ENCODE data around the gene ZKSCAN8. TPM values are rescaled to one million over a fixed set of nuclear protein-coding genes. Genes with fewer than 3 reads are reported as not detected.

ZKSCAN8 gene
- total and polyA plus RNA-seq, 2 donors (not counting 3 experiments of a cell fraction or from before 2014, with no cell fraction given) = 9.4 to 19.7 TPM

- Histone ChIP-seq H3K9me3 (replicated peaks; ENCODE audit: control insufficient read depth, insufficient read depth, low read length) (no peaks in the 10 kb centered on the region), H3K36me3 (ENCODE audit: control insufficient read depth in 2 of 2, extremely low read depth in 1 of 2, insufficient read depth in 2 of 2, low read length in 2 of 2) (peaks cover 8 to 9% of the 10 kb centered on the region in 2 experiments), H3K27ac (ENCODE audit: insufficient read depth, low read depth, low read length) (no peak overlapping the region), H3K4me2 (ENCODE audit: insufficient read depth, low read length) (no peak overlapping the region), H3K9ac (replicated peaks; ENCODE audit: extremely low read depth, insufficient read depth, low read length) (no peak overlapping the region), H3K27me3 (ENCODE audit: control insufficient read depth in 2 of 2, insufficient read depth in 2 of 2, low read length in 2 of 2) (no peaks in the 10 kb centered on the region), H3K4me3 (replicated peaks in 1 of 3; ENCODE audit: insufficient read depth in 1 of 3, low read depth in 1 of 3, low read length in 3 of 3) (no peak overlapping the region), H4K20me1 (replicated peaks; ENCODE audit: control insufficient read depth, extremely low read depth, insufficient read depth, low read length) (no peaks in the 10 kb centered on the region), H2AFZ (ENCODE audit: low read depth, low read length) (no peak overlapping the region), H3K4me1 (ENCODE audit: control insufficient read depth, extremely low read depth, insufficient read depth, low read length) (peaks cover 6% of the 10 kb centered on the region), H3K9me1 (replicated peaks; ENCODE audit: control insufficient read depth, extremely low read depth, insufficient read depth, low read length) (no peaks in the 10 kb centered on the region), H3K79me2 (ENCODE audit: control insufficient read depth, insufficient read depth, low read length) (no peaks in the 10 kb centered on the region)
- TF ChIP-seq JUN (IDR thresholded peaks at IDR 0.05; ENCODE audit: borderline replicate concordance, insufficient read depth, insufficient read length, low read depth) = no peak
- TF ChIP-seq EZH2 (IDR thresholded peaks at IDR 0.05; ENCODE audit: borderline replicate concordance, low read depth, low read length, severe bottlenecking) = no peak
- no peak for TF ChIP-seq GATA2 (IDR thresholded peaks at IDR 0.05; ENCODE audit: insufficient read depth, insufficient read length, low read depth, low read length)
- no peak for TF ChIP-seq POLR2A (IDR thresholded peaks at IDR 0.05; ENCODE audit: low read depth, low read length)
- TF ChIP-seq MAX (IDR thresholded peaks at IDR 0.05; ENCODE audit: insufficient read depth, insufficient read length) = no peak
- no peak for TF ChIP-seq FOS (IDR thresholded peaks at IDR 0.05; ENCODE audit: borderline replicate concordance, insufficient read depth, low read length)
- TF ChIP-seq POLR2AphosphoS5 (IDR thresholded peaks at IDR 0.05; ENCODE audit: insufficient read depth, low read depth, low read length) = no peak
- TF ChIP-seq CTCF (IDR thresholded peaks at IDR 0.05; ENCODE audit: extremely low read depth in 1 of 2, insufficient read depth in 1 of 2, low read depth in 1 of 2, low read length in 2 of 2) = no peak
- no peak for TF ChIP-seq MYC (IDR thresholded peaks at IDR 0.05; ENCODE audit: low read depth, low read length)
- no TSS peak for BruUV-seq (replicated peaks)
- dilution Hi-C loops (cut with MboI; ENCODE audit: extremely low pct_ligation_motif_present, low sequenced_read_pairs) = no loop called here
- FAIRE-seq (no peak), DNase-seq (ENCODE audit: low read depth, low spot score) (no peak)
- ChIA-PET CTCF (interaction anchor here (1.1 to 1.4 kb wide), 2 partner anchors 197 to 224 kb away, joined by 3 read pairs; no protein-coding TSS in a partner anchor), POLR2A (no interaction called here)
- intact Hi-C loops (cut with micrococcal nuclease) = no loop called here
Observed at GRCh38 chr6:28159029-28159607, 17.4 kb downstream of the ZKSCAN8 start.

All from endothelial cell of umbilical vein (primary cell).